Right lobe of liver (tissue), 6 donors: ENCODE measurements around the gene MYNN. TPM values are rescaled to one million over a fixed set of nuclear protein-coding genes. Genes with fewer than 3 reads are reported as not detected.

Experiments used
- ATAC-seq, 4 donors: fragments of 200-7000 bp; cut with Tn5 transposase; one replicate each; pipeline ENCODE4 v1.9.1; 2020; ENCODE audit warnings: mild to moderate bottlenecking in 4 of 4, moderate library complexity in 4 of 4
- DNase-seq, 3 donors: peaks; one replicate each; pipeline ENCODE4 v3.0.0-alpha.2; 2020
- H3K27ac ChIP-seq, 3 donors: fragments of 200-600 bp; one replicate each; pipeline ENCODE4 v1.8.0; 2022
- H3K27me3 ChIP-seq, 2 donors: fragments of 200-600 bp; one replicate each; pipeline ENCODE4 v1.8.0; 2022
- H3K36me3 ChIP-seq, 4 donors: fragments of 200-600 bp; sonication (generic) in 1 of 4; one replicate each; pipeline versions ENCODE4 v1.5.1 to v1.8.0; 2017 to 2022; ENCODE audit warnings: control low read depth in 1 of 4
- H3K4me1 ChIP-seq, 4 donors: fragments of 200-600 bp; sonication (generic) in 1 of 4; one replicate each; pipeline versions ENCODE4 v1.5.1 to v1.8.0; 2017 to 2022; ENCODE audit warnings: control low read depth in 1 of 4
- H3K4me3 ChIP-seq, 3 donors: fragments of 200-600 bp; one replicate each; pipeline ENCODE4 v1.8.0; 2022
- H3K9me3 ChIP-seq, 4 donors: fragments of 200-600 bp; sonication (generic) in 1 of 4; one replicate each; pipeline versions ENCODE4 v1.5.1 to v1.8.0; 2017 to 2022; ENCODE audit warnings: control low read depth in 1 of 4
- CTCF ChIP-seq, 4 donors: fragments of 200-600 bp in 3 of 4; fragments of 450-650 bp in 1 of 4; IDR thresholded peaks; one replicate each; pipeline versions ENCODE4 v1.5.1 to v1.8.0; 2016 to 2022; ENCODE audit warnings: antibody characterized with exemption in 4 of 4, mild to moderate bottlenecking in 2 of 4
- POLR2A ChIP-seq: fragments of 450-650 bp; IDR thresholded peaks from one replicate; pipeline ENCODE4 v1.6.1; 2017; ENCODE audit warnings: antibody characterized with exemption, mild to moderate bottlenecking
- WGBS: methylation state at CpG from one replicate; pipeline ENCODE4 v1.1.6; 2018; ENCODE audit warnings: low coverage, low lambda C conversion rate; ENCODE audit not compliant: insufficient coverage; ENCODE audit errors: missing lambda C conversion rate; 5-methylcytosine and 5-hydroxymethylcytosine counted together
- intact Hi-C, 2 donors: fragments of 100-400 bp; cut with DNase I; formaldehyde crosslinking; loops; one replicate each; pipeline versions ENCODE4 v1.11.2 to v1.14.1; 2022
- total RNA-seq, 6 experiments: library from RNA; depleted of rRNA in 2 of 6; stranded (reverse); fragments of >200 nt in 2 of 6; fragmentation: NEBNext Ultra II Directional in 3 of 6; extraction: Animal tissue kit (Norgen Biotek cat#: 25700) in 3 of 6; gene quantifications; one replicate each; pipeline versions ENCODE4 v1.1.0 to v1.2.4, GENCODE V29; 2016 to 2023
- donor health status: DM: no; HTN: yes; CAD: no.
- donor health status: DM: no; HTN: no; CAD: no.
- donor health status: DM: no; HTN: no; CAD: no.
- donor health status: DM: no; HTN: yes; CAD: no.
- donor health status: DM: no; HTN: yes; CAD: no.

The MYNN gene
- total RNA-seq, 6 experiments from 2014 or later: 5.6 to 6.7 (median 5.9) TPM

DNA sequence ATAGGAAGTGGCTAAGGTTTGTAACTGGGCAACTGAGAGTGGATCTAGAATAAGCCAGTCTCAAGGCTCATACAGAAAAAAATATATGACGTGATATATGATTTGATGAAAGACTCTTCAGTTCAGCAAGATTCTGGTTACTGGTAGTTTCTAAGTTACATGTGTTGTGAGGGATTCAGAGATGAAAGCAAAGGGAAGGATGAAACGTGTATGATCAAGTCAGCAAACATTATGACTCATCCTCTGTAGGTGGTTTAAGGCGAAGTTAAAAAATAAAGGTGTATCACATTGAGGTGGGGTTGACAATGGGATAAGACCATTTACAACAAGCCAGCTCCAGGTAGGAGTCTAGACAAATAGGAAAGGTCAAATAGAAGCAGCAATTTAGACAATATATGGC is 24.5 kb upstream of the MYNN start:
- WGBS: 47% methylated on average over 3 of the region's 3 CpGs
- H3K4me3 ChIP-seq: no peak overlapping the region
- no peaks in the 10 kb centered on the region for H3K36me3 ChIP-seq
- no peaks in the 10 kb centered on the region for H3K27me3 ChIP-seq
- intact Hi-C loops: no loop called here
- H3K9me3 ChIP-seq: no peaks in the 10 kb centered on the region
- no peak for TF ChIP-seq CTCF (IDR thresholded peaks at IDR 0.05)
- TF ChIP-seq POLR2A: no peak
- H3K27ac ChIP-seq: no peak overlapping the region
- DNase-seq (no peak), ATAC-seq (no peak)
- no peaks in the 10 kb centered on the region for H3K4me1 ChIP-seq

DNA sequence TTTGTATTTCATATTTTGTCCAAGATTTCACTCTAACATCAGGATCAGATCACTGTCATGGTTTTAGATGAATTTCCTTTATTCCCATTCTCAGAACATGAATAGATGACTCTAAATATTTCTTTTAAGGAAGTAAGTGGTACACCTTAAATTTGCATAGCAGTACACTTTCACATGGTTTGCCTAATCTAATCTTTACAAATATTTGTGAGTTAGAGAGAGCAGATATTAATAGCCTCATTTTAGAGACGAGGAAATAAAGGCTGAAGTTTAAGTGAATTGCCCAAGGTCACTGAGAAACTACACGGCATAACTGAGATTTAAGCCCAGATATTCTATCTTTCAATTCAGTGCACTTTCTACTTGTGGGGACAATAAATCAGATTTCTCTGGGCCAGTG is 22.5 kb upstream of the MYNN start:
- DNase-seq: no peak
- H3K4me3 ChIP-seq: no peak overlapping the region
- 34% methylated on average over 2 of the region's 2 CpGs for WGBS
- ATAC-seq: no peak
- H3K27ac ChIP-seq: no peak overlapping the region
- no peaks in the 10 kb centered on the region for H3K4me1 ChIP-seq
- no peaks in the 10 kb centered on the region for H3K36me3 ChIP-seq
- intact Hi-C loops: loop anchor here in 1 of 2 donors (5.0 kb wide), 1 partner anchor 212 kb away; no protein-coding TSS in a partner anchor
- H3K9me3 ChIP-seq: no peaks in the 10 kb centered on the region
- no peaks in the 10 kb centered on the region for H3K27me3 ChIP-seq
- TF ChIP-seq POLR2A (no peak), CTCF (IDR thresholded peaks at IDR 0.05) (no peak)

DNA sequence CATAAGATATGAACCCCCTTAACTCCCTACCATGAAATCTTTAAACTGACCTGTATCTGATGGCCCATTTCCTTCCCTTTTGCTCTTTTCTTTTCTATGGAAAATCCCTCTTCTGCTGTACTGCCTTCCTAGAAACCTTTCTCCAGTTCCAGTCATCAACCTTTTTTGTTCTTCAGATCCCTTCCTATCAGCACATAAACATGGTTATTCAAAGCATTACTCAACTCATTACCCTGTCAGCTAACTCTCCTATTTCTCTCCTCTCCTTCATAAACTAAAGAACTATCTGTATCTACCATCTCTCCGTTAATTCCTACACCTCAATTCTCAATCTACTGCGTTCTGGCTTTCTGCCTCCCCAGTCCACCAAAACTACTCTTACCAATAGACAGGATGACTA is 21.3 kb upstream of the MYNN start:
- H3K4me3 ChIP-seq: no peak overlapping the region
- no peak for ATAC-seq
- H3K4me1 ChIP-seq: no peaks in the 10 kb centered on the region
- no peaks in the 10 kb centered on the region for H3K9me3 ChIP-seq
- DNase-seq: no peak
- 80% methylated on average over 2 of the region's 2 CpGs for WGBS
- H3K27ac ChIP-seq: no peak overlapping the region
- no peaks in the 10 kb centered on the region for H3K36me3 ChIP-seq
- no peaks in the 10 kb centered on the region for H3K27me3 ChIP-seq
- intact Hi-C loops: loop anchor here in 1 of 2 donors (5.0 kb wide), 1 partner anchor 210 kb away; no protein-coding TSS in a partner anchor
- no peak for TF ChIP-seq CTCF (IDR thresholded peaks at IDR 0.05)
- TF ChIP-seq POLR2A: no peak

DNA sequence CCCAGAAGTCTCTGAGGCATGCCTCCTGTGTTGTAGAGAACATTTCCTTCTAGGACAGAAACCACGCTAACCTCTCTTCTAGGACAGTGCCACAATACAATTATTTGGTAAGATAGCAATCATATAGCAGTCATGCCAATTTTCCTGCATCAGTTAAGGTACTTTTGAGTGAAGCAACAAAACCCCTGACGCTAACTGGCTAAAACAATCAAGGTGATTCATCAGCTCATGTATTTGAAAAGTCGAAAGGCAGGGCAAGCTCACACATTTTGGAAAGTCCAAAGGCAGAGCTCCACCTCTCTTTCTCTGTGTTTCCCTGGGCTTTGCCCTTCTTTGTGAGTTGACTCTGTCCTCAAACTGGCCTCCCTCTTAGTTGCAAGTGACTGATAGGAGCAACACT is 18.5 kb upstream of the MYNN start:
- intact Hi-C loops: loop anchor here in 1 of 2 donors (5.0 kb wide), 1 partner anchor 208 kb away; no protein-coding TSS in a partner anchor
- peak in 1 of 4 donors; percentile 20 for ATAC-seq
- DNase-seq: no peak
- Histone ChIP-seq H3K36me3 (no peaks in the 10 kb centered on the region), H3K9me3 (no peaks in the 10 kb centered on the region), H3K4me3 (no peak overlapping the region), H3K27me3 (no peaks in the 10 kb centered on the region), H3K4me1 (no peaks in the 10 kb centered on the region), H3K27ac (no peak overlapping the region)
- 57% methylated on average over 3 of the region's 3 CpGs for WGBS
- TF ChIP-seq CTCF (IDR thresholded peaks at IDR 0.05) (no peak), POLR2A (no peak)

DNA sequence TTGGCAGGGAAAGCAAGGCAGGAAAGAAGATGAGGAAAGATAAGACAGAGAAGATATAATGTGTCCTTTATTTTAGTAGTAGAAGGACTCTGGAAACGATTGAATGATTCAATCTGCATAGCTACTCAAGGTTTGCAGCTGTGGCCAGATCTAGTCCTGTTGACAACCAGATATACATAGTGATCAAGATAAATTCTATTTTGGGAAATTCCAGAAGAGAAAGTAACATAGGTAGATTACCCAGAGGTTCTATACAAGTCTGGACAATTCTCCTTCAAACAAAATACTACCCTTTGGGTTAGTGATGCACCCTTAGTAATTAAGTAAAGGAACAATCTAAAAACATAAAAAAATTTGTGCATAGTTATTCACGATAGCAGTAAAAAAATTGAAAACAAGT is 17.7 kb upstream of the MYNN start:
- TF ChIP-seq POLR2A: no peak
- TF ChIP-seq CTCF (IDR thresholded peaks at IDR 0.05): no peak
- intact Hi-C loops: no loop called here
- DNase-seq (no peak), ATAC-seq (no peak)
- Histone ChIP-seq H3K27ac (no peak overlapping the region), H3K4me1 (no peaks in the 10 kb centered on the region), H3K27me3 (no peaks in the 10 kb centered on the region), H3K36me3 (no peaks in the 10 kb centered on the region), H3K9me3 (no peaks in the 10 kb centered on the region), H3K4me3 (no peak overlapping the region)
- WGBS: 57% methylated on average over 2 of the region's 2 CpGs
